BE2C (cell line): ENCODE data around the gene DCTD.

Experiments
- DNase-seq: peaks from one replicate; pipeline ENCODE4 v3.0.0-alpha.2; 2020
- H3K27me3 ChIP-seq: fragments of 250-450 bp; sonication (Bioruptor Pico); 2 replicates; pipeline ENCODE4 v1.5.1; 2020; ENCODE audit warnings: mild to moderate bottlenecking
- H3K36me3 ChIP-seq: fragments of 250-450 bp; sonication (Bioruptor Pico); 2 replicates; pipeline ENCODE4 v1.5.1; 2020; ENCODE audit warnings: mild to moderate bottlenecking
- H3K4me1 ChIP-seq: fragments of 250-450 bp; sonication (Bioruptor Pico); 2 replicates; pipeline ENCODE4 v1.5.1; 2020
- H3K4me3 ChIP-seq: 2 replicates; pipeline ENCODE4 v1.5.1; 2011; ENCODE audit warnings: low read depth, low read length
- H3K9me3 ChIP-seq: fragments of 250-450 bp; sonication (Bioruptor Pico); 2 replicates; pipeline ENCODE4 v1.5.1; 2020
- TF ChIP-seq, protein P1 (sequence below): IDR thresholded peaks from 2 replicates; pipeline ENCODE4 v1.5.1; 2012; ENCODE audit warnings: mild to moderate bottlenecking, low read depth, low read length

The DCTD gene

DNA sequence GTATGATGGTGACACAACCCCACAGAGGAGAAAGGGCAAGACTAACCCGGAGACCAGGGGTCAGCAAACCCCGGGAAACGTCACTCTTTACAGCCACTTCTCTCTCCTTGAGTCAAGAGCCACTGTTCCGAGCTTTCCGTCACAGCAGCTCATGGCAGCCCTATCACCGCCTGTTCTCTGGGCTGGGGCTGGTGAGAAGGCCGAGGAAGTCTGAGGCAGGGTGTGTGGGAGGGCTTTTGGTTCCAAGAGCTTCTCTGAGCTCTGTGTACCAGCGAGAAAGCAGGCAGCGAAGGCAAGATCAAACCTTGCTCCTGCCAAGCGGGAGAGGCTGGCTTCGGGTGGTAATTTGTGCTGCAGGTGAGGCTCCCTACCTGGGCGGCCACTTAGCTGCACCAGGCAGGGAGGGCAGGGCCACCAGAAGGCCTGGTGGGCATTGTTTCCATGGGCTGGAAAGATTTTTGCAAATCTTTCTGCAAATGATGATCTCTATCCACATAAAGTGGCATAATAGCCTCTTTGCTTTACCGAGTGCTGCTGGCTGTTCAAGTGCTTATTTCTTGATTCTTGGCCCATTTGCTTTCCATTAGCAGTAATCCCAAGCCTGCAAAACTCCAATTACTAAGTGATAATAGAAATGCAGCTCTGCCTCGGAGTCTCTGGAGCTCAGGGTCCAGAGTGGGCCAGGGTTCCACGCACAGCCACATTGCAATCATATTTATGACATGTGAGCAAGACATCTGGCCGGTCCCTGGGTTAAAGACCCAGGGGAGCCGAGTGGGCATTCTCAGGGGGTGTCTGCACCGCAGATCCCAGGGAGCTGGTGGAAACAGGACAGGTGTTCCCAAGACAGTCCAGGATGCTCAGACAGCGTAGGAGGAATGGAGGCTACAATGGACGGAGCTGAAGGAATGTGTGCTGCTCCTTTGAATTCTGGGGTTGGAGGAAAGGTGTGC is 41.5 kb downstream of the DCTD start:
- TF ChIP-seq, protein P1, sequence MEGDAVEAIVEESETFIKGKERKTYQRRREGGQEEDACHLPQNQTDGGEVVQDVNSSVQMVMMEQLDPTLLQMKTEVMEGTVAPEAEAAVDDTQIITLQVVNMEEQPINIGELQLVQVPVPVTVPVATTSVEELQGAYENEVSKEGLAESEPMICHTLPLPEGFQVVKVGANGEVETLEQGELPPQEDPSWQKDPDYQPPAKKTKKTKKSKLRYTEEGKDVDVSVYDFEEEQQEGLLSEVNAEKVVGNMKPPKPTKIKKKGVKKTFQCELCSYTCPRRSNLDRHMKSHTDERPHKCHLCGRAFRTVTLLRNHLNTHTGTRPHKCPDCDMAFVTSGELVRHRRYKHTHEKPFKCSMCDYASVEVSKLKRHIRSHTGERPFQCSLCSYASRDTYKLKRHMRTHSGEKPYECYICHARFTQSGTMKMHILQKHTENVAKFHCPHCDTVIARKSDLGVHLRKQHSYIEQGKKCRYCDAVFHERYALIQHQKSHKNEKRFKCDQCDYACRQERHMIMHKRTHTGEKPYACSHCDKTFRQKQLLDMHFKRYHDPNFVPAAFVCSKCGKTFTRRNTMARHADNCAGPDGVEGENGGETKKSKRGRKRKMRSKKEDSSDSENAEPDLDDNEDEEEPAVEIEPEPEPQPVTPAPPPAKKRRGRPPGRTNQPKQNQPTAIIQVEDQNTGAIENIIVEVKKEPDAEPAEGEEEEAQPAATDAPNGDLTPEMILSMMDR: no peak
- no peaks in the 10 kb centered on the region for H3K27me3 ChIP-seq
- H3K4me1 ChIP-seq: peaks cover 5% of the 10 kb centered on the region
- DNase-seq: no peak
- H3K36me3 ChIP-seq: no peaks in the 10 kb centered on the region
- H3K4me3 ChIP-seq: no peak overlapping the region
- no peaks in the 10 kb centered on the region for H3K9me3 ChIP-seq

DNA sequence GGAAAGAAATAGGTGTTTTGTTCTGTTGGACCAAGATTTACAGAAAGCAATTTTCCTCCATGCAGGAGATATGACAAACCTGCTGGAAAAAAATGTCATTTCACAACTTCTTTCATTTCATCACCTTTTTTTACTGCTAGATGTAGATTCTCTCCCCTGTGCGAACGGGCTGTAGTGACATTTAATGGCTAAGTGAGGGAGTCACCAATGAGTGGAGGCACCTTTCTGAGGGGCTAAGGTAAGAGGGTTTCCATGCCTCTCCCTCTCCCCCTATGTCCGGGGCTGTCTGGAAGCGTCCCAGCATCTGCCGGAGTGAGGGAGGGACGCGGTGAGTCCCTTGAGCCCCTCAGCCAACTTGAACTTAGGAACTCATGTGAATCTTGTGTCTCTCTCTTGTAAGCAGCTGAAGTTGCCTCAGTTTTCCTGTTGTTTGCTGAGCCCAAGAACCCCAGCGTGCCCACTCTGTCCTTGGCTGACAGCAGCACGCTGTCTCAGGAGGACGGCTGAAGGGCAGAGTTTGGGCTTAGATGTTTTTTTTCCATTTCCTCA is 42.3 kb downstream of the DCTD start:
- Histone ChIP-seq H3K9me3 (no peaks in the 10 kb centered on the region), H3K36me3 (no peaks in the 10 kb centered on the region), H3K4me3 (no peak overlapping the region), H3K27me3 (no peaks in the 10 kb centered on the region), H3K4me1 (no peaks in the 10 kb centered on the region)
- TF ChIP-seq, protein P1: no peak
- DNase-seq: no peak

GRCh38 chr4:182874304-182874751 is 42.9 kb downstream of the DCTD start:
- Histone ChIP-seq H3K27me3 (no peaks in the 10 kb centered on the region), H3K4me3 (no peak overlapping the region), H3K9me3 (no peaks in the 10 kb centered on the region), H3K36me3 (no peaks in the 10 kb centered on the region), H3K4me1 (no peaks in the 10 kb centered on the region)
- TF ChIP-seq, protein P1: no peak
- DNase-seq: no peak

GRCh38 chr4:182873726-182874125 is 43.5 kb downstream of the DCTD start:
- no peaks in the 10 kb centered on the region for H3K27me3 ChIP-seq
- H3K36me3 ChIP-seq: no peaks in the 10 kb centered on the region
- H3K9me3 ChIP-seq: no peaks in the 10 kb centered on the region
- TF ChIP-seq, protein P1: no peak
- H3K4me3 ChIP-seq: no peak overlapping the region
- no peak for DNase-seq
- no peaks in the 10 kb centered on the region for H3K4me1 ChIP-seq

DNA sequence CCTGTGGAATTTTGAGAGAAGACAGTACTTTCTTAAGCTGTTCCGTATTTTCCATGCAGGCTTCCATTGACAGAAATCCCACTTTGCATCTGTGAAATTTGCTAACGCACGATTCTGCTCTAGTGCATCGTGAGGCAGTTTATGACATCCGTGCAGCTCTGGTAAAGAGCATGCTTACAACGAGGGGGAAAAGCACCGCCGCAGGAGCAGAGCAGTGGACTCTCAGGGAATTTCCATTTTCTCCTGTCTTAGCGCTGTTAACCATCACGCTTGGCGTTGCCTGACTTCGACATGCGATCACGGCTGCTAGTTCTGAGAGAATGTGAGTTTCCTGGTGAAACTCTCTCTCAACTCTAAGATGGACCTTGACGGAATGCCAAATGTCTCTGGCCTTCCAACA is 43.9 kb downstream of the DCTD start:
- Histone ChIP-seq H3K9me3 (no peaks in the 10 kb centered on the region), H3K36me3 (no peaks in the 10 kb centered on the region), H3K27me3 (no peaks in the 10 kb centered on the region), H3K4me1 (no peaks in the 10 kb centered on the region), H3K4me3 (no peak overlapping the region)
- DNase-seq: no peak
- TF ChIP-seq, protein P1: no peak

GRCh38 chr4:182872886-182873285 is 44.3 kb downstream of the DCTD start:
- no peaks in the 10 kb centered on the region for H3K9me3 ChIP-seq

More at GRCh38 chr4:182872886-182873285, 44.3 kb downstream of the DCTD start:
- Histone ChIP-seq H3K36me3 (no peaks in the 10 kb centered on the region), H3K4me1 (no peaks in the 10 kb centered on the region), H3K27me3 (no peaks in the 10 kb centered on the region), H3K4me3 (no peak overlapping the region)
- no peak for DNase-seq
- TF ChIP-seq, protein P1: no peak
